Neuronal stem cell (in vitro differentiated cells): Measurements from ENCODE around the gene CBX8.

Source experiments
- DNase-seq: peaks from one replicate; pipeline ENCODE4 v3.0.0-alpha.2; 2013; ENCODE audit warnings: low spot score
- H2AFZ ChIP-seq: one replicate; pipeline ENCODE4 v1.6.1; 2013; ENCODE audit warnings: mild to moderate bottlenecking, low read length, inconsistent platforms
- H2AK5ac ChIP-seq: 2 replicates; pipeline ENCODE4 v1.6.1; 2013; ENCODE audit warnings: low read depth, mild to moderate bottlenecking, inconsistent platforms, low read length, moderate library complexity, mixed read lengths
- H2BK120ac ChIP-seq: 2 replicates; pipeline ENCODE4 v1.6.1; 2013; ENCODE audit warnings: low read depth, mild to moderate bottlenecking, inconsistent platforms, low read length, moderate library complexity, mixed read lengths
- H2BK12ac ChIP-seq: one replicate; pipeline ENCODE4 v1.6.1; 2013; ENCODE audit warnings: low read length, inconsistent platforms
- H2BK15ac ChIP-seq: 2 replicates; pipeline ENCODE4 v1.6.1; 2013; ENCODE audit warnings: mild to moderate bottlenecking, low read length, inconsistent platforms, mixed read lengths
- H2BK5ac ChIP-seq: one replicate; pipeline ENCODE4 v1.6.1; 2013; ENCODE audit warnings: inconsistent platforms, mild to moderate bottlenecking, low read length, moderate library complexity
- H3K14ac ChIP-seq: one replicate; pipeline ENCODE4 v1.6.1; 2013; ENCODE audit warnings: low read length, inconsistent platforms
- H3K18ac ChIP-seq: 2 replicates; pipeline ENCODE4 v1.6.1; 2013; ENCODE audit warnings: low read length, inconsistent platforms
- H3K23ac ChIP-seq: 2 replicates; pipeline ENCODE4 v1.6.1; 2013; ENCODE audit warnings: low read depth, mild to moderate bottlenecking, mixed read lengths, low read length, inconsistent platforms; ENCODE audit not compliant: poor library complexity
- H3K27ac ChIP-seq: replicated peaks from 3 replicates; pipeline ENCODE4 v1.5.1; 2013; ENCODE audit warnings: low read length, inconsistent platforms
- H3K27me3 ChIP-seq, 3 experiments: 2 replicates each; pipeline ENCODE4 v1.6.1; 2013; ENCODE audit warnings: low read length in 3 of 3, mild to moderate bottlenecking in 2 of 3, inconsistent platforms in 1 of 3, low read depth in 1 of 3, mixed read lengths in 1 of 3, moderate library complexity in 1 of 3; ENCODE audit not compliant: control insufficient read depth in 3 of 3, insufficient read depth in 3 of 3
- H3K36me3 ChIP-seq, 2 donors: replicated peaks in 1 of 2; 2 replicates each; pipeline ENCODE4 v1.6.1; 2013; ENCODE audit warnings: low read length in 2 of 2; ENCODE audit not compliant: control insufficient read depth in 2 of 2, insufficient read depth in 2 of 2
- H3K4ac ChIP-seq: 2 replicates; pipeline ENCODE4 v1.6.1; 2013; ENCODE audit warnings: inconsistent platforms, mild to moderate bottlenecking, low read length, moderate library complexity
- H3K4me1 ChIP-seq, 2 donors: 1 replicate in 1 of 2; 2 replicates in 1 of 2; pipeline ENCODE4 v1.6.1; 2013; ENCODE audit warnings: low read length in 2 of 2, low read depth in 1 of 2; ENCODE audit not compliant: control insufficient read depth in 2 of 2, insufficient read depth in 1 of 2
- H3K4me2 ChIP-seq: one replicate; pipeline ENCODE4 v1.6.1; 2013; ENCODE audit warnings: mild to moderate bottlenecking, low read length, inconsistent platforms; ENCODE audit not compliant: insufficient read depth, poor library complexity, severe bottlenecking
- H3K4me3 ChIP-seq, 2 donors: 2 replicates each; pipeline ENCODE4 v1.5.1; 2013; ENCODE audit warnings: low read length in 2 of 2, mild to moderate bottlenecking in 2 of 2, inconsistent platforms in 1 of 2, moderate library complexity in 1 of 2
- H3K79me1 ChIP-seq: one replicate; pipeline ENCODE4 v1.6.1; 2013; ENCODE audit warnings: low read depth, mild to moderate bottlenecking, inconsistent platforms, low read length, moderate library complexity
- H3K9ac ChIP-seq: one replicate; pipeline ENCODE4 v1.6.1; 2013; ENCODE audit warnings: mild to moderate bottlenecking, low read depth, low read length, inconsistent platforms; ENCODE audit not compliant: poor library complexity
- H3K9me3 ChIP-seq, 2 donors: replicated peaks in 1 of 2; 2 replicates each; pipeline versions ENCODE3 to v1.6.1; 2013; ENCODE audit warnings: low read length in 2 of 2, mild to moderate bottlenecking in 2 of 2, inconsistent platforms in 1 of 2, low read depth in 1 of 2, mixed read lengths in 1 of 2, moderate library complexity in 1 of 2; ENCODE audit not compliant: control insufficient read depth in 2 of 2, insufficient read depth in 1 of 2
- H4K8ac ChIP-seq: one replicate; pipeline ENCODE4 v1.6.1; 2013; ENCODE audit warnings: low read depth, mild to moderate bottlenecking, inconsistent platforms, low read length, moderate library complexity
- H4K91ac ChIP-seq: one replicate; pipeline ENCODE4 v1.6.1; 2013; ENCODE audit warnings: low read length, low read depth, mild to moderate bottlenecking, inconsistent platforms; ENCODE audit not compliant: poor library complexity
- WGBS, 2 donors: extraction: QIAGEN DNeasy Blood & Tissue Kit; methylation state at CpG; one replicate each; pipeline ENCODE4 v1.1.7; 2013; ENCODE audit warnings: missing lambda C conversion rate in 2 of 2, mixed read lengths in 1 of 2; ENCODE audit not compliant: insufficient read length in 2 of 2, insufficient replicate concordance in 1 of 2; ENCODE audit errors: extremely low coverage in 2 of 2; 5-methylcytosine and 5-hydroxymethylcytosine counted together

CBX8 gene

DNA sequence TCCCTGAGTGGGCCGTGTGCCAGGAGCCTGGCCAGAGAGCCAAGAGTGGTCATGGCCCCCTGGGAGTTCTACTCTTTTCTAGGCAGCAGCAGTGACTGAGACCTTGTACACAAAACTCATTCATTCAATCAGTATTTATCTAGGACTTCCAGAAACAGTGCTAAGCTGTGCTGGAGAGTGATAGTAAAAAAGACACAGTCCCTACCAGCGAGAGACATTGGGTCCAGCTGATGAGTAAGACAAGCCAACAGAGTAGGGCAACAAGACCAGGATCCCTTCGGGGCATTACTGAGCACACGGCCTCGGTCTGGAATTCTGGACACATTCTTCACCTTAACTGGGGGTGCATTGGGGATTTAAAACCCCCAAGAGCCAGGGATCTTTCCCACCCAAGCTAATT is 22.2 kb upstream of the CBX8 start:
- Histone ChIP-seq H2AK5ac (no peak overlapping the region), H2AFZ (no peak overlapping the region), H2BK12ac (no peak overlapping the region), H3K9ac (no peak overlapping the region), H4K8ac (no peak overlapping the region), H3K14ac (no peak overlapping the region), H3K18ac (no peak overlapping the region), H3K4me2 (no peak overlapping the region), H4K91ac (no peak overlapping the region), H3K4me3 (no peak overlapping the region), H3K4me1 (peaks cover 2 to 7% of the 10 kb centered on the region in 2 donors), H3K36me3 (no peaks in the 10 kb centered on the region), H3K27ac (no peak overlapping the region), H3K27me3 (peaks cover 27 to 66% (median 58%) of the 10 kb centered on the region in 3 experiments), H3K79me1 (no peaks in the 10 kb centered on the region), H2BK5ac (no peak overlapping the region), H3K9me3 (peaks cover 3 to 6% of the 10 kb centered on the region in 2 donors), H3K4ac (no peak overlapping the region), H2BK15ac (no peak overlapping the region), H2BK120ac (no peak overlapping the region), H3K23ac (no peak overlapping the region)
- WGBS, 2 donors = no CpG with 5 or more reads among the region's 5 CpGs
- no peak for DNase-seq

DNA sequence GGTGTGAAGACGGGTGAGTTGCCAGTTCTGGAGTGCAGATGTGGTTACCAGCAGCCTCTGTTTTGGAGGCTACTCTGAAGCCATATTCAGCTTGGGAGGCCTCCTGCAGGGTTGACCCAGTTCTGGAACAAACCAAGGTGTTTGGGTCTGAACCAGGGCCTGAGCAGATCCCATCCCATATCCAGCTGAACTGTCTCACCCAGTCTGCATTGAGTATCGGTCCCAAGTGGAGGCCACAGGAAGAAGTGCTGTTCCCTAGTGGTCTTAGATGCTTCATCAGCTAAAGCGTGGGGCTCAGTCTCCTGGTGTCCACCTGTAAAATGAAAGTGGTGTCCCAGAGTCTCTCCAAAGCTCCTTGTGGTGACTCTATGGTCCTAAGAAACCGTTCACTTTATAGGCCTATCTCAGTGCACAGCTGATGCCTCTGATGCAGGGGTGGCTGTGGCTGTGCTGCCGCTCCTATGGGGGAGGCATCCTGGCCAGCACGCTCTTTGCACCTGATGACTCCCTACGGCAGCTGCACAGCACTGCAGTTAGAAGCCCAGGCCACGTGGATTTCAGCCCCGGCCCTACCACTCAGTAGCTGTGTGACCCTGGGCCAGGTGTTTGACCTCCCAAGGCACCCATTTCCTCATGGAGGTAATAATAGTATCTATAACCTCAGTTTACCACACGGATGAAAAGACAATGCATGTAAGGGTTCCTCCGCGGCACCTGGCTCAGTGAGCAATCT is 21.3 kb upstream of the CBX8 start:
- no peak overlapping the region for H4K91ac ChIP-seq
- H3K36me3 ChIP-seq = no peaks in the 10 kb centered on the region
- H2BK120ac ChIP-seq = no peak overlapping the region
- no peak overlapping the region for H2BK12ac ChIP-seq
- H2BK5ac ChIP-seq = no peak overlapping the region
- H3K4me1 ChIP-seq = peaks cover 3 to 9% of the 10 kb centered on the region in 2 donors
- H2BK15ac ChIP-seq = no peak overlapping the region
- H3K4me3 ChIP-seq = no peak overlapping the region
- H3K27ac ChIP-seq = no peak overlapping the region
- H4K8ac ChIP-seq = no peak overlapping the region
- H2AFZ ChIP-seq = no peak overlapping the region
- no peak overlapping the region for H3K4me2 ChIP-seq
- H3K4ac ChIP-seq = no peak overlapping the region
- no peak overlapping the region for H3K14ac ChIP-seq
- no peaks in the 10 kb centered on the region for H3K79me1 ChIP-seq
- no peak overlapping the region for H3K23ac ChIP-seq
- H3K27me3 ChIP-seq = peaks cover 30 to 67% (median 62%) of the 10 kb centered on the region in 3 experiments
- H2AK5ac ChIP-seq = no peak overlapping the region
- no peak overlapping the region for H3K18ac ChIP-seq
- no peak for DNase-seq
- no peak overlapping the region for H3K9ac ChIP-seq
- peaks cover 3 to 6% of the 10 kb centered on the region in 2 donors for H3K9me3 ChIP-seq
- WGBS, 2 donors = no CpG with 5 or more reads among the region's 12 CpGs

DNA sequence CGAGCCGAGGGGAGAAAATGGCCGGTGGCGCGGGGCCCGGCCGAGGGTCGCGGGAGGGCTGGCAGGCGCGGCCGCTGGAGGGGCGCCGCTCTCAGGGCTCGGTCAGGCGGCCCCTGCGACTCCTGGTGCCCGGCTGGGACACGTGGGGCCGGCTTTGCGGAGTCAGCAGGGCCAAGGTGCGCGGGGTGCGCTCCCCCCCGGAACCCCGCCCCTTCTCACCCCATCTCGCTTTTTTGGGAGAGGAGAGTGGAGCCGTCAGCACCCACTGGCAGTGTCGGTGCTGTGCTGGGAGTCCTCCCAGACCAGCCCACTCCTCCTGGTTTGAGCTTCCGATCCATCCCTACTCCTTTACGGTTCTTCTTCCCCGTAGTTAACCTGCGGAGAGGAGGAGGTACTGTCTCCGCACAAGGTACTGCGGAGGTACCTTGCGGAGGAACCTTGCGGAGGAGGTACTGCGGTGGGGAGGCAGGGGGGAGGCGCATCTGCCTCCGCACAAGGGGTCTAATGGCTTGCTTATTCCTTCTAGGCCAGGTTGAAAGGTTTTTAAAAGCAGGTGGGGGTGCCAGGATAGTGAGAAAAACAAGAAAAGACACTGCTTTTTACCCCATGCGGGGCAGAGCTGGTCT is 19.1 kb upstream of the CBX8 start:
- no peak overlapping the region for H3K4me3 ChIP-seq
- H3K18ac ChIP-seq = peak overlapping the region; percentile 97
- H2BK12ac ChIP-seq = peak overlapping the region; percentile 1
- peak overlapping the region; percentile 72 for H3K9ac ChIP-seq
- no peak overlapping the region for H4K91ac ChIP-seq
- no peak overlapping the region for H2BK5ac ChIP-seq
- no peak overlapping the region for H4K8ac ChIP-seq
- DNase-seq = no peak
- H2AK5ac ChIP-seq = peak overlapping the region; percentile 99
- peaks cover 50 to 83% (median 79%) of the 10 kb centered on the region in 3 experiments for H3K27me3 ChIP-seq
- H3K79me1 ChIP-seq = no peaks in the 10 kb centered on the region
- H3K4me1 ChIP-seq = peaks cover 21 to 22% of the 10 kb centered on the region in 2 donors
- H3K14ac ChIP-seq = peak overlapping the region; percentile 92
- peak overlapping the region; percentile 99 for H2BK15ac ChIP-seq
- H3K4ac ChIP-seq = no peak overlapping the region
- no CpG with 5 or more reads among the region's 41 CpGs for WGBS, 2 donors
- peak overlapping the region; percentile 90 for H3K23ac ChIP-seq
- H2BK120ac ChIP-seq = peak overlapping the region; percentile 88
- peak overlapping the region; percentile 60 for H3K4me2 ChIP-seq
- peaks cover 3 to 6% of the 10 kb centered on the region in 2 donors for H3K9me3 ChIP-seq
- H3K27ac ChIP-seq = no peak overlapping the region
- no peak overlapping the region for H2AFZ ChIP-seq
- H3K36me3 ChIP-seq = no peaks in the 10 kb centered on the region
